Germinal center (tissue), 1 donor: ENCODE results near the gene KCNE3.
"Not testable (repeated sequence)": the region's sequence is repeated elsewhere in the genome, so short reads cannot be mapped to it uniquely, and the experiment has no call there.

ENCODE experiments used
- DNase-seq: peaks from one replicate; pipeline ENCODE4 v3.0.0; 2012; ENCODE audit warnings: mixed read lengths, low spot score

The KCNE3 gene

DNA sequence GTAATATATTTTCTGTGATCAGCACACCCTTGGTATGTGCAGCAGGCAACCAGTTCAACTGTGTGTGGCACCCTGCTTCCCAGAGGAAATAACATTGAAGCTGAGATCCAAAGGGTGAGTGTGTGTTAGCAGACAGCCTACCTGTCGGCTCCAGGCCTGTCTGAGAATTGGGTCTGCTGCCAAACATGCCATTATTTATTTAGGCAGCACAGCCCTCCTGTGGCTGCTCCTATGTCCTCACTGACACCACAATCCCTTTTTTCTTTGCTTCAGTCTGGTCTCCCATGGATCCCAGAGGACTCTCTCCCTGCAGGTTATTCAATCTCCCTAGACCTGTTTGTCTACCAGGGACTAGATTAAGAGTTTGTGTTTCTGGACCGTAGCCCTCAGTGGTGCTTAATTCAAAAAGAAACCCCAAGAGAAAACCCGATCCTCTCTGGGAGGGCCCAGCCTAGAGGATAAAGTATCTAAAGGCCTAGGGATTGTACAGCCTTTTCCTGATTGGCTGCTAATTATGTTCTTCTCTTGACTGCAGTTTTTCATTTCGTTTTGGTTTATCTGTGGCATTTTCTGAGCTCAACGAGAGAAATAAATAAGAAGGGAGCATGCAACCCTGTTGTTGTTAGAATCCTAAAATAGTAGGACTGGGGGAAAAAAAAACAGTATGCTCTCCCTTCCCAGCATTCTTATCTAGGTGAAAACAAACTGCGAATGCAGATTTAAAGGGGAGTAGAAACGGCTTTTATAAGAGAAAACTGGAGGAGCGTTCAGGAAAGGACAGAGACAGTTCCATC, 24.1 kb downstream of the KCNE3 start:
- no peak for DNase-seq

- no peak for DNase-seq
Measured at GRCh38 chr11:74442636-74443035, 24.7 kb downstream of the KCNE3 start.

GRCh38 chr11:74438681-74439080, 28.7 kb downstream of the KCNE3 start:
- no peak for DNase-seq

- DNase-seq: no peak
Measured at GRCh38 chr11:74437441-74438042, 29.8 kb downstream of the KCNE3 start.

DNA sequence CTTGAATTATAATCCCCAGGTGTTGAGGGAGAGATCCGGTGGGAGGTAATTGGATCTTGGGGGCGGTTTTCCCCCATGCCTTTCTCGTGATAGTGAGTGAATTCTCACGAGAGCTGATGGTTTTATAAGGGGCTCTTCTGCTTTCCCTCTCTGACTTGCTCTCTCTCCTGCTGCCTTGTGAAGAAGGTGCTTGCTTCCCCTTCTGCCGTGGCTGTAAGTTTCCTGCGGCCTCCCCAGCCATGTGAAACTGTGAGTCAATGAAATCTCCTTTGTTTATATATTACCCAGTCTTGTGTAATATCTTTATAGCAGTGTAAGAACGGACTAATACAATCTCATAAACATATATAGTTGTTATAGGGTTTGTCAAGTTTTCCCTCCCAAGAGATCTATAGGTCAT, 32.8 kb downstream of the KCNE3 start:
- DNase-seq: no peak

- no peak for DNase-seq
Measured at GRCh38 chr11:74429205-74429604, 38.1 kb downstream of the KCNE3 start.

- DNase-seq: no peak
Measured at GRCh38 chr11:74427384-74427886, 39.9 kb downstream of the KCNE3 start.

- no peak for DNase-seq
Measured at GRCh38 chr11:74425100-74425499, 42.2 kb downstream of the KCNE3 start.

DNA sequence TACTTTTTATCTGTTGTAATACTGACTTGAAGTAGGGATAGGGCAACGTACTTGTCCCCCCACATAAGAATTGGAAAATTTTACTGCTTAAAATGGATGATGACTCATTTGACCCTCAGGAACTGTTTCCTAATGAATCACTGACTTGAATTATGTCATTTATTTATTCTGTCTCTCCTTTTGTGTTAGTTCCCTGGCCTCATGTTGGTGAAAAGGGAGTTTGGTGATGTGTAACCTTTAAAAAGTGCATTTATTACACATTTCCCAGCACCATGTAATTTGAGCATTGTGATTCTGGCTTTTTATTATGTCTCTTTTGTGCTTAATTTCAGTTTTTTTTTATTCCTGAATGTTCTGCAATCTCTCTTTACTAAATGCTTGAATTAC, 48.8 kb downstream of the KCNE3 start:
- no peak for DNase-seq

- DNase-seq: no peak
Measured at GRCh38 chr11:74417860-74418508, 49.4 kb downstream of the KCNE3 start.

- no peak for DNase-seq
Measured at GRCh38 chr11:74417379-74417804, 50.0 kb downstream of the KCNE3 start.

GRCh38 chr11:74416974-74417373, 50.4 kb downstream of the KCNE3 start:
- DNase-seq: not testable (repeated sequence)

- no peak for DNase-seq
Measured at GRCh38 chr11:74412733-74413359, 54.5 kb downstream of the KCNE3 start.

GRCh38 chr11:74412321-74412720, 55.0 kb downstream of the KCNE3 start:
- no peak for DNase-seq

DNA sequence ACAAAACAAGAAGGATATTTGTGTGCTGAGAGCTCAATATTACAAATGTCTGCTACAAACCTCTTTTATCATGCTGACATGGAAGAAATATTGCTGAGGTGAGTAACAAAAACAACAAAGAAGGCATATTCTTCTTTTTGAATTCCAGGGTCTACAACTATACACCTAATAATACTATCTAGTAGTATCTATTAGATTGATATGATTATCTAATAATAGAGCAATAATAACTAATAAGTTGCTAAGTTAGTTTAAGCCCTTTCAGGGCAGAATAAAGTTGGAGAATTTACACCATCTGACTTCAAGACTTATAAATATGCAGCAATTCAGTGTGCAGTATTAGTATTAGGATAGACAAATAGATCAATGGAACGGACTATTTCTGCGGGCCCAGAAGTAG, 57.7 kb downstream of the KCNE3 start:
- DNase-seq: no peak
